ENCODE results near the gene SLC20A1. TPM values are rescaled to one million over a fixed set of nuclear protein-coding genes. Genes with fewer than 3 reads are reported as not detected.

Gene SLC20A1
- total RNA-seq, 4 donors from 2014 or later, result 9.5 to 25.4 (median 20.5) TPM

DNA sequence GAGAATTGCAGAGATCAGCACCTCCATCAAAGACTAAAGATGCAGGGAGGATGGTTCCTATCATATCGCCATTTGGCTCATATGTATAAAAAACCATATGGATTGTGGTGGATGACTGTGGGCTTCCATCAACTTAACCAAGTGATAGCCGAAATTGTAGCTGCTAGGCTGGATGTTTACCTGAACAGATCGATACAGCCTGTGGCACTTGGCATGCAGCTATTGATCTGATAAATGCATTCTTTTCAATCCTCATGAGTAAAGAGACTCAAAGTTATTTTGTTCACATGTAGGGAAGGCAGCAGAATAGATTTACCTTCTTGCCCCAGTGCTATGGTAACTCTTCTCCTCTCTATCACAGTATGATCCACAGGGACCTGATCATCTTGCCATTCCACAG lies 42.8 kb upstream of the SLC20A1 start:
- no peak for ATAC-seq
- Histone ChIP-seq H3K36me3 (no peaks in the 10 kb centered on the region), H3K4me1 (peaks cover 0 to 13% (median 0%) of the 10 kb centered on the region in 3 donors), H3K4me3 (no peak overlapping the region), H3K27me3 (no peaks in the 10 kb centered on the region), H3K27ac (no peak overlapping the region), H3K9me3 (no peaks in the 10 kb centered on the region)
- 82 to 100% methylated on average over 2 to 3 of the region's 3 CpGs for WGBS, 2 donors (ENCODE audit: low coverage in 1 of 2)
- TF ChIP-seq EP300 (IDR thresholded peaks at IDR 0.05) (no peak), POLR2A (IDR thresholded peaks at IDR 0.05) (no peak), POLR2AphosphoS5 (IDR thresholded peaks at IDR 0.05) (no peak)
- TF ChIP-seq, protein P1, sequence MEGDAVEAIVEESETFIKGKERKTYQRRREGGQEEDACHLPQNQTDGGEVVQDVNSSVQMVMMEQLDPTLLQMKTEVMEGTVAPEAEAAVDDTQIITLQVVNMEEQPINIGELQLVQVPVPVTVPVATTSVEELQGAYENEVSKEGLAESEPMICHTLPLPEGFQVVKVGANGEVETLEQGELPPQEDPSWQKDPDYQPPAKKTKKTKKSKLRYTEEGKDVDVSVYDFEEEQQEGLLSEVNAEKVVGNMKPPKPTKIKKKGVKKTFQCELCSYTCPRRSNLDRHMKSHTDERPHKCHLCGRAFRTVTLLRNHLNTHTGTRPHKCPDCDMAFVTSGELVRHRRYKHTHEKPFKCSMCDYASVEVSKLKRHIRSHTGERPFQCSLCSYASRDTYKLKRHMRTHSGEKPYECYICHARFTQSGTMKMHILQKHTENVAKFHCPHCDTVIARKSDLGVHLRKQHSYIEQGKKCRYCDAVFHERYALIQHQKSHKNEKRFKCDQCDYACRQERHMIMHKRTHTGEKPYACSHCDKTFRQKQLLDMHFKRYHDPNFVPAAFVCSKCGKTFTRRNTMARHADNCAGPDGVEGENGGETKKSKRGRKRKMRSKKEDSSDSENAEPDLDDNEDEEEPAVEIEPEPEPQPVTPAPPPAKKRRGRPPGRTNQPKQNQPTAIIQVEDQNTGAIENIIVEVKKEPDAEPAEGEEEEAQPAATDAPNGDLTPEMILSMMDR (IDR thresholded peaks at IDR 0.05), result no peak

DNA sequence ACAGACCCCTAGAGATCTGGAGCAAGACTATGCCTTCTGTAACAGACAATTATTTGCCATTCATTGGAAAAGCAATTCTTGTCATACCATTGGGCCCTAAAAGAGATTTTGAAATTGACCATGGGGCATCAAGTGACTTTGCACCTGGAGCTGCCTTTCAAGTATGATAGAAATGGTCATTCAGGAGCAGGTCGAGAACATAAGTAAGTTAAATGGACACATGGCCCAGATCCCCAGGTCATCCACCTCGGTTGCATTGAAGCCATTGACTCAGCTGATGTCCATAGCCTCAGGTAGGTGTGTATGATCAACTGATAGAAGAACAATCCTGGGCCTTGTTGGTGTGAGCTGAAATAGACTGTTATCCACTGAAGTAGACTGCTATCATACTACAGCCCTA lies 42.0 kb upstream of the SLC20A1 start:
- Histone ChIP-seq H3K27me3 (no peaks in the 10 kb centered on the region), H3K9me3 (no peaks in the 10 kb centered on the region), H3K36me3 (no peaks in the 10 kb centered on the region), H3K4me3 (no peak overlapping the region), H3K4me1 (peaks cover 0 to 13% (median 0%) of the 10 kb centered on the region in 3 donors), H3K27ac (no peak overlapping the region)
- TF ChIP-seq POLR2A (IDR thresholded peaks at IDR 0.05) (no peak), EP300 (IDR thresholded peaks at IDR 0.05) (no peak), POLR2AphosphoS5 (IDR thresholded peaks at IDR 0.05) (no peak)
- TF ChIP-seq, protein P1 (IDR thresholded peaks at IDR 0.05), result no peak
- no peak for ATAC-seq
- WGBS, 2 donors (ENCODE audit: low coverage in 1 of 2), result 100% methylated on average over 1 to 2 of the region's 2 CpGs

DNA sequence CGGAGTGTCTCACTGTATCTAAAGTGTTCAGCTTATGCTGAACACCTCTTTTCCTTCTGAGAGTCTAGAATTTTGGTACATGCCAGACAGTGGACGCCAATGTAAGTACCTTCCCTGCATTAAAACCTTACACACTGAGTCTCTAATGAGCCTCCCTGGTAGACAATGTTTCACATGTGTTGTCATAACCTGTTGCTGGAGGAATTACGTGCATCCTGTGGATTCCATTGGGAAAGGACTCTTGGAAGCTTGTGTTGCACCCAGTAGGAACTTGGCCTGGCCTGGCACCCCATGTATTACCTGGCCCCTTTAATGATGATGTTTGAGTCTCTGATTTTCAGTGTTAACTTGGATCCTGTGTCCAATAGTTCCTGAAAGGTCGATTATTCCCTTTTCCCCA lies 40.8 kb upstream of the SLC20A1 start:
- WGBS, 2 donors (ENCODE audit: low coverage in 1 of 2), result 57 to 87% methylated on average over 1 to 3 of the region's 4 CpGs
- H3K4me1 ChIP-seq, result peaks cover 0 to 9% (median 0%) of the 10 kb centered on the region in 3 donors

DNA sequence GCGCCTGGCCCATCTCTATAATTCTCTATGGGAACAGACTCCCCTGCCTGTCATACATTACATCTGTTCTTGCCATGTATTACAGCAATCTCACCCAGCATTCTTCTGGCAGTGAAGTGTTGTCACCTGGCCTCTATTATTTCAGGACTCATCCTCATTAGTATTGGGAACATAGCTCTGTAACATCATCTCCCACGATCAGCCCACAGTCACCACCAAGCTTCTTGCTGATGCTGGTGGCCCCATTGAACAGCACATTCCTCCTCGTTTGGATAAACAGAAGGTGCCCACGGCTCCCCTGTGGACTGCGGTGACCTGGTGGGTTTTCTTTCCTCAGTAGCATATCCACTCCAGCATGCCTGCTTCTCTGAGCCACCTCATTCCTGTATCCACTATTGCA lies 39.8 kb upstream of the SLC20A1 start:
- H3K27me3 ChIP-seq, result no peaks in the 10 kb centered on the region
- no peaks in the 10 kb centered on the region for H3K4me1 ChIP-seq
- ATAC-seq, result no peak
- H3K9me3 ChIP-seq, result no peaks in the 10 kb centered on the region
- no peak overlapping the region for H3K4me3 ChIP-seq
- no peak overlapping the region for H3K27ac ChIP-seq
- 67 to 73% methylated on average over 4 to 5 of the region's 5 CpGs for WGBS, 2 donors (ENCODE audit: low coverage in 1 of 2)
- no peaks in the 10 kb centered on the region for H3K36me3 ChIP-seq
- no peak for TF ChIP-seq EP300 (IDR thresholded peaks at IDR 0.05)
- TF ChIP-seq, protein P1 (IDR thresholded peaks at IDR 0.05), result no peak
- no peak for TF ChIP-seq POLR2AphosphoS5 (IDR thresholded peaks at IDR 0.05)
- TF ChIP-seq POLR2A (IDR thresholded peaks at IDR 0.05), result no peak

More for the DNA sequence above, 40.8 kb upstream of the SLC20A1 start:
- no peaks in the 10 kb centered on the region for H3K9me3 ChIP-seq
- no peak for ATAC-seq
- no peaks in the 10 kb centered on the region for H3K27me3 ChIP-seq
- no peaks in the 10 kb centered on the region for H3K36me3 ChIP-seq
- TF ChIP-seq, protein P1 (IDR thresholded peaks at IDR 0.05), result no peak
- TF ChIP-seq POLR2AphosphoS5 (IDR thresholded peaks at IDR 0.05), result no peak
- H3K27ac ChIP-seq, result no peak overlapping the region
- no peak overlapping the region for H3K4me3 ChIP-seq

DNA sequence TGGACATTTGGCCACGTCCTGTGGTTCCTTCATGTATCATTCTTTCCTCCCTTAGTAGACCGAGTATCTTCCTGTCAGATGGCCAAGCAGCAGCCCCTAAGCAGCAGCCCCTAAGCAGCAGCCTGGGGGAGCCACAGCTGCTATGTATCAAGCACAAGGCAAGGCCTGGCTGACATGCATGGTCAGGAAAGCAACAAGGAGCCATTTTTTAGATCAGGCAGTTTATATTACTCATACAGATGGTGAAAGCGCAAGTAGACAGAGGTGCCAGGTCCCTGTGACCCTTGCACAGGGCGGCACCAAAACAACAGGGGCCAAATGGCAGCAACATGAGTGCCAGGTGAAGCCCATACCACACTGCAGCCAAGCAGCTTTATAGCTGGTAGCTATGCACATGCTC lies 39.2 kb upstream of the SLC20A1 start:
- WGBS, 2 donors (ENCODE audit: low coverage in 1 of 2), result 40 to 66% methylated on average over 1 to 2 of the region's 4 CpGs
- Histone ChIP-seq H3K4me1 (no peaks in the 10 kb centered on the region), H3K9me3 (no peaks in the 10 kb centered on the region), H3K4me3 (no peak overlapping the region), H3K27ac (no peak overlapping the region), H3K36me3 (no peaks in the 10 kb centered on the region), H3K27me3 (no peaks in the 10 kb centered on the region)
- TF ChIP-seq EP300 (IDR thresholded peaks at IDR 0.05) (no peak), POLR2A (IDR thresholded peaks at IDR 0.05) (no peak), POLR2AphosphoS5 (IDR thresholded peaks at IDR 0.05) (no peak)
- TF ChIP-seq, protein P1 (IDR thresholded peaks at IDR 0.05), result no peak
- no peak for ATAC-seq

Data from gastroesophageal sphincter (tissue), 4 donors.